GM19043 (cell line): Measurements from ENCODE around the gene POLR3GL.
A peak's percentile ranks its signal among the peaks of the same experiment; 100 is the strongest.
"Not testable (repeated sequence)": the region's sequence is repeated elsewhere in the genome, so short reads cannot be mapped to it uniquely, and the experiment has no call there.

ENCODE experiments used
- ATAC-seq: cut with Tn5 transposase; IDR thresholded peaks from one replicate; pipeline ENCODE4 v1.9.1; 2021; ENCODE audit warnings: low read depth; ENCODE audit not compliant: unreplicated experiment

Gene POLR3GL

DNA sequence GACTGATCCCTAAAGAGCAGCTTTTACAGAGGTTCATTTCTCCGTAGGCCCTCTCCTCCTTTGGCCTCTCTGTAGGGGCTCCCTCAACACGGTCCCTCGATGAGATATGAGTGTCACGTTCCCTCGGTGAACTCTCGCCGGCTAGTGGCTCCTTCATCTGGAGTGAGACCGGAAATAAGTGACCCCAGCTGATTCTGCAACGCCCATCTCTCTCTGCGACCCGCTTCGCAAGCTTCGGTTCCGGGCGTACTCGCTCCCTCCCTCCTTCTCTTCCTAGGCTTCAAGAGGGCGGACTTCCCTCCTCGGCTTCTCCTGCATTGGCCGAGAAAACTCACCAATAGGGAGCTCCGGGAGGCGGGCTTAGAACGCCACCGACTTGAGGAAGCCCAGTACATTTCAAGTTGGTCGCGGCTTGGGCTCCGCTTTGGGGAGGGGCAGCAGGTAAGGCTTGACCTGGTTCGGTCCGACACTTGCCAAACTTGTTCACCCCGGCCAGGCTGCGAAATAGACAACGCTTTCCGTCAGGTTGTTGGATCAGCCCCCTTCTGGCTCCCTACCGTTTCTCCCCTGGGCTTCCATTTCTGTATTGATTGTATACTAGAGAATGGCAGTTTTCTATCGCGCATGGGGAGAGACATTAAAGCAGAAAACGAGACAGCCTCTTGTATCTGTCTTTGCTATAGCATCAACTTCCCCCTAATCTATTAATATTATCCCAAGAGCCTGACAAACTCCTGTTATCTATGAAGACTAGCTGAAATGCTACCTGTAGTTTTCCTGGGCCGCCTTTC is at the start of gene POLR3GL, which contains the start of gene ANKRD34A:
Gene POLR3GL, plus strand, starts transcription at position 363 of the 791 bp plus-strand sequence. CDS start 10,176 bp downstream, outside the sequence.
Gene ANKRD34A, minus strand, starts transcription at position 248 of the 791 bp plus-strand sequence. CDS start 2,816 bp downstream, outside the sequence.
- peak; percentile 91 for ATAC-seq

- ATAC-seq = no peak
These were observed 47.7 kb upstream of the POLR3GL start for GRCh38 chr1:145916745-145917144.

GRCh38 chr1:145917595-145917994 is 46.9 kb upstream of the POLR3GL start:
- no peak for ATAC-seq

DNA sequence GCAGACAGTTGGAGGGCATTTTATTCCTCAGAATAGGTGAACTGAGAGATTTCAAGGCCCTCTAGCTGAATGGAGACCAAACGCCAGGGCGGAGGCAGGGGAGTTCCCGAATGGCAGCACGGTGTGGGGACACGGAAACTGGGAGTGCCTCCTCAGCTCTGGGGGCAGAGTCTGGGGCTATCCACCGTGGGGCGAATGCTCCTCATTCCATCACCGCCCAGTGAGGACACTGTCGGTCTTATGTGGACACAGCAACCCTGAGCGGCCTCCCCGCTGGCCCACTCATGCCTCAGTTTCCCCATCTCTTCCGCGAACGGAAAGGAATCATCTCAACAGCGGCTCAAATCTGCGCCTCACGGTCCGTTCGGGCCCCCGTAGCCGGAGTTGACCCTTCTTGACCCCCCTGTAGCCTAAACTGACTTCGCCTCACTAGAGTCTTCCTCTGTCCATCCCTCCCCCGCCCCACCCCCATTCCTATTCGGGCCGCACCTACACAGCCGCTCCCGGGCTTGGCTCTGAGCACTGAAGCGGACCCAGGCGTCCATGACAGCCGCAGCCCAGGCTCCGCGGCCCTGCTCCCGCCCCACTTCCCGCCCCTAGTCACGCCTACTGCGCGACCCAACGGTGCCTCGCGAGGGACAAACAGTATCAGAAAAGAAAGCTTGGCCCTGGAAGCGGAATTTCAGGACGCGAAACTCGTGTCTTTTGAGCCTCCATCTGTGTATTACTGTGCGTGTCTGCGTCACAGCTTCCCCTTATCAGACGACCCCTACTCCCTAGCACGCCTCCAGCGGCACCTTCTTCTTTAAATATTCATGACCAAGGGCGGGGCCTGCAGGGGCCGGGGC is 46.1 kb upstream of the POLR3GL start, which contains the start of gene PEX11B:
Gene PEX11B, minus strand, starts transcription at position 574 of the 848 bp plus-strand sequence. Its CDS starts 29 bp downstream, at position 545.
- peak; percentile 84 for ATAC-seq

- ATAC-seq = no peak
These were observed 45.2 kb upstream of the POLR3GL start for GRCh38 chr1:145918992-145919939.

DNA sequence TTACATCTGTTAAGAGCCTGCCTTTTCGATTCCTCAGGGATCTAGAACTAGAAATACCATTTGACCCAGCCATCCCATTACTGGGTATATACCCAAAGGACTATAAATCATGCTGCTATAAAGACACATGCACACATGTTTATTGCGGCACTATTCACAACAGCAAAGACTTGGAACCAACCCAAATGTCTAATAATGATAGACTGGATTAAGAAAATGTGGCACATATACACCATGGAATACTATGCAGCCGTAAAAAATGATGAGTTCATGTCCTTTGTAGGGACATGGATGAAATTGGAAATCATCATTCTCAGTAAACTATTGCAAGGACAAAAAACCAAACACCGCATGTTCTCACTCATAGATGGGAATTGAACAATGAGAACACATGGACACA is 44.2 kb upstream of the POLR3GL start:
- not testable (repeated sequence) for ATAC-seq

- ATAC-seq = no peak
These were observed 42.2 kb upstream of the POLR3GL start for GRCh38 chr1:145922266-145922665.

DNA sequence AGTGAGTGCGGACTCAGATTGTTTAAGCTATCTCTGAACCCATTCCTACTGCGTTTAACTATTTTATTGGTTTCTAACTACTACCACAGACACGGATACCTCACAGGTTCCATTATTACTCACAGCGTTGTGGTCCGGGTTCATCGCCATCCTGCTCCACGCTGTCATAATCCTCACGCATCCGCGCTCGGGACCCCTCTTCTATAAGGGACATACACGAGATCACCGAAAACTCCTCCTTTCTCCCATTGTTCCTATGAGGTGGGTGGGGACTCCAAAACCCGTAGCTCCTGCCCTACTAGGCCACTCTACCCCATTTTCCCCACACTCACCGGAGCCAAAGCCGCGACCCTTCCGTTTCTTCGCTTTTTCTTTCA is 37.8 kb upstream of the POLR3GL start:
- ATAC-seq = no peak

DNA sequence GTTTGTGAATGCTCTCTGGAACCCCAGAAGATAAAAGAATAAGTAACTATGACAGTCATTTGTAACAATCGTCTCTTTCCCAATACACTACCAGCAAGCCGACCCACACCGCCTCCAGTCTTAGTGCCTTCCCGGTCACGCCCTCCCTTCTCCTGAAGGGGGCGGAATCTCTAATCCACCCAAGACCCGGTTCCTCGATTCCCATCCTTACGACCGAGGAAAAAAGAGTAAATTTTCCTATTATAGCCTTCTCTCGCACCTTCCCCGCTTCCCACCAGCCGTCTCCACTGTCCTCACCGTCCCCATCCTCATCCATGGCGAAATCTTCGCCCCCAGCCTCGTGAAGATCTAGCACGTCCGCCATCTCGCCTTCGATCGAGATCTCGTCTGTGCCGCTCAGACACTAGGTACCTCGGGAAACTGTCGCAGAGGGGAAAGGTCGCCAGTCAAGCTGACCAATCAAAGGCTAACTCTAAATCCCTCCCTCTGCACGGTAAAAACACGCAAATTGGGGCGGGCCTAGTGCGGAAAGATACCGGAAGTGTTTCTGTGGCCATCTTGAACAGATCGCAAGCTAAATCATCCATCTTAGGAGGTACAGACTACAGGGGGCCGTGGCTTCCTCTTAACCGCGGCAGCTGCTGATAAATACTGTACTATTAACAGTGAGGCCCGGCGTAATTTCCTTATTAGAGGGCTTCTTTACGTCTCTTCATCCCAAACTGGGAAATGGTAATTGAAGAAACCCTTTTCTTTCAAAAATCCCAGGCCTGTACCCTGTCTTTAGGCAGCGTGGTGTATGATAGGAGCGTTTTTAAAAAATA is 37.2 kb upstream of the POLR3GL start, which contains the start of gene RBM8A:
Gene RBM8A, minus strand, starts transcription at position 422 of the 824 bp plus-strand sequence. Its CDS starts 58 bp downstream, at position 364.
- ATAC-seq = peak; percentile 96

DNA sequence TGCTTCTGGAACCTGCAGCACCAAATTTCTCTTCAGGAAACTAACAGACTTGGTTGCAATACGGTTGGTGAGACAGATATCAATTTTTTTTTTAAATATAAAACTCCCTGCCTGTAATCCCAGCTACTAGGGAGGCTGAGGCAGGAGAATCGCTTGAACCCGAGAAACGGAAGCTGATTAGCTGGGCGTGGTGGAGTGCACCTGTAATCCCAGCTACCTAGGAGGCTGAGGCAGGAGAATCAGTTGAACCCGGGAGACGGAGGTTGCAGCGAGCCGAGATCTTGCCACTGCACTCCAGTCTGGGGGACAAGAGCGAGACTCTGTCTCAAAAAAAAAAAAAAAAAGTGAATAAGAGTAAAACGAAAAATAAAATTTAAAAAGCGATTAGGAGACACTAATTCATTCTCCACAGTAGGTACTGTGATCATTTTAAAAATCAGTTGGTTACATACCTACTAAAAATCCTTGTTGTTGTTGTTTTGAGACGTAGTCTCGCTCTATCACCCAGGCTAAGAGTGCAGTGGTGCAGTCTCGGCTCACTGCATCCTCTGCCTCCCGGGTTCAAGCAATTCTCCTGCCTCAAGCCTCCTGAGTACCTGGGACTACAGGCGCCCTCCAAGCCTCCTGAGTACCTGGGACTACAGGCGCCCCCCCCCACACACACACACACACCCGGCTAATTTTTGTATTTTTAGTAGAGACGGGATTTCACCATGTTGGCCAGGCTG is 36.4 kb upstream of the POLR3GL start:
- no peak for ATAC-seq

- ATAC-seq = not testable (repeated sequence)
These were observed 31.9 kb upstream of the POLR3GL start for GRCh38 chr1:145932522-145933009.

- ATAC-seq = no peak
These were observed 28.8 kb upstream of the POLR3GL start for GRCh38 chr1:145935708-145936107.

DNA sequence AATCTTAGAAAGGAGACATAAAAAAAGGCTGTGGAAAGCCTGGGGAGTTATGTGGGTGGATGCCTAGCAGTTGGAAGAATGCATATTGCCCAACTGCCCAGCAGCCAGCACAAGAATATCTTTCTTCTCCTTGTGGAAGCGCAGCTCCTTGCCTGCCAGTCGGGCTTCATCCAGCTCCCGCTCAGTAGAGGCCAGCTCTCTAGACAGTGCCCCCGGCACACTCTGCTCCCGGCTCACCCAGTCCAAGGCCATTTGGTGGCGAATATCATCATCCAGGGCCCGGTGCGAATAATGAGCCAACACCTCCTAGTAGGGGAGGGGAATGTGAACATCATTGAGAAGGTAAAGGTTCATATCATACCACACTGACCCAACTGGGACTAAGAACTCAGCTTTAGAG is 28.2 kb upstream of the POLR3GL start:
- no peak for ATAC-seq

DNA sequence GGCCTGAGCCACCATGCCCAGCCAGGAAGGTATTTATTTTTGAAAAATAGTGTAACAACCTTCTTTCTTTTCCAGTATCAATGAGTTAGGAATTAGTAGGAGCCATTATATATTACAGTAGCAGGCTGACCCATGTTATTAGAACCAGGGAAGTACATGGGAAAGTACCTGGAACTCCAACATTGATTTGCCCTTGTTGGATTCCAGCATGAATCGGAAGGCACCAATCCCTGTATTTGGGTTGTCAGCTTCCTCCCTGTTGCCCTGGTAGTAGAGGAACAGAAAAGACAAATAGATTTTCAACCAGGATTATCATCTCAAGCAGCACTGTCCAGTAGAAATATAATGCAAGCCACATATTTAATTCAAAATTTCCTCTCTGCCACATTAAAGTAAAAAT is 27.1 kb upstream of the POLR3GL start:
- ATAC-seq = no peak

DNA sequence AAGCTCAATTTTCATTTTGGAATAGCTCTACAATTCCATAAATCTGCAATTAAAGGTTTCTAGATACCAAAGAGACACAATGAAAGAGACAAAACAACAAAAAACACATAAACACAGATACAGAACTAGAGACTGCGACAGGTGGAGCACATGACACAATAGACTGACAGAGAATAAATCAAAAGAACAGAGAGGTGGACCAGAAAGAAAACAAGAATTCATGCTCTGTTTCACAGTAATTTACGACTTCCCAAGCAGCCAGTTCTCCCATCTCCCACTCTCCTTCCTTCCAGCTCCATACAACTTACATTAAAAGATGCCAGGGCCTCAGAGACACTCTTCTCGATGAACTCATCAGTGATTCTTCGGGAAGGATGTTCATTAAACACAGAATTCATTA is 22.1 kb upstream of the POLR3GL start:
- no peak for ATAC-seq

DNA sequence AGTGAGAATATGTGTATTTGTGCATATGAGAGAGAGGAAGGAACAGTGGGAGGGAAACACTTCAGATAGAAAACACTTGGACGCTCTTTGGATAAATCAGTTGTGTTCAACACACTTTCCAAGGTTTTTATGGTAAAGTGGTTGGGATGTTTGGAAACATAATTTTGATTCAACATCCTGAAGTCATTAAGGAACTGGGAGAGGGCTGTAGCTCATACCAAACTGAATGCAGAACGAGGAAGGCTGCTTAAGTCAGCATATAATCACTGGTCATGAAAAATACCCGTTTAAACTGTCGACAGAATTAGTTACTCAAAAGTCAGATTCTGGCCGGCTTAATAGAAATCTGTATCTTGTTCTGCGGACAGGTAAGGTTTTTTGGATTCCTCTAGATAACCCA is 21.6 kb upstream of the POLR3GL start:
- no peak for ATAC-seq

- ATAC-seq = no peak
These were observed 20.0 kb upstream of the POLR3GL start for GRCh38 chr1:145944532-145944931.

- ATAC-seq = no peak
These were observed 18.0 kb upstream of the POLR3GL start for GRCh38 chr1:145946477-145946986.
